Colonic mucosa (tissue), 4 donors: ENCODE data around the gene ACSS1. TPM values are rescaled to one million over a fixed set of nuclear protein-coding genes. Genes with fewer than 3 reads are reported as not detected.
A peak's percentile ranks its signal among the peaks of the same experiment; 100 is the strongest.

ENCODE experiments used
- DNase-seq: peaks from one replicate; pipeline ENCODE4 v3.0.0-alpha.2; 2020
- H3K27ac ChIP-seq: fragments of 200-600 bp; one replicate; pipeline ENCODE4 v1.8.0; 2021
- H3K27me3 ChIP-seq: fragments of 200-600 bp; one replicate; pipeline ENCODE4 v1.8.0; 2021
- H3K36me3 ChIP-seq: fragments of 200-600 bp; one replicate; pipeline ENCODE4 v1.8.0; 2021
- H3K4me1 ChIP-seq: fragments of 200-600 bp; one replicate; pipeline ENCODE4 v1.8.0; 2021; ENCODE audit warnings: mild to moderate bottlenecking
- H3K4me3 ChIP-seq: fragments of 200-600 bp; one replicate; pipeline ENCODE4 v1.8.0; 2021
- H3K9ac ChIP-seq, 2 donors: one replicate each; pipeline ENCODE4 v1.7.0; 2013; ENCODE audit warnings: control low read depth in 2 of 2, low read depth in 2 of 2, low read length in 2 of 2
- H3K9me3 ChIP-seq: fragments of 200-600 bp; one replicate; pipeline ENCODE4 v1.8.0; 2021
- intact Hi-C: fragments of 100-400 bp; cut with DNase I; formaldehyde crosslinking; loops from one replicate; pipeline ENCODE4 v1.14.1; 2022
- total RNA-seq, 2 donors: library from RNA; stranded (reverse); fragmentation: NEBNext Ultra II Directional in 1 of 2; extraction: Animal tissue kit (Norgen Biotek cat#: 25700) in 1 of 2; gene quantifications; one replicate each; pipeline ENCODE4 v1.2.1, GENCODE V29; 2021
- TF ChIP-seq, protein P1 (sequence below): fragments of 200-600 bp; IDR thresholded peaks from one replicate; pipeline ENCODE4 v1.8.0; 2022; ENCODE audit warnings: antibody characterized with exemption, mild to moderate bottlenecking
- donor health status: healthy.
- donor health status: DM: no; HTN: no; CAD: no.
- donor health status: DM: no; HTN: no; CAD: no.

ACSS1 gene
- total RNA-seq, 2 donors from 2014 or later = 29.0 to 32.0 TPM

DNA sequence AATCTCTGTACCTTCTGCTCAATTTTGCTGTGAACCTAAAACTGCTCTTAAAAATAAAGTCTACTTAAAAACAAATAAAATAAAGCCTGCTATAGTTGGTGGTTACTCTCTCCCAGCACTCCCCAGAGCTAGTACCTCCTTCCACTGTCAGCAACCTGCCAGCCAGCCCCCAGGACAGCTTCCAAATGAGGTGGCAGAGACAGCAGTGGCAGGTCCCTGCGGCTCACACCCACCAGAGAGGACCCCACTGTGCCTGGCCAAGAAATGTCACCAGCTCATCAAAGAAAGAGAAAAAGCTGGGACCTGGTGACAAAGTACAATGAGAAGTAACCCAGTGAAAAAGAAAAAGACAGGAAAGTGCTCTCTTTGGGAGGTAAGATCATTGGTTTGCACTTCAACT lies 80.6 kb downstream of the ACSS1 start:
- no peaks in the 10 kb centered on the region for H3K36me3 ChIP-seq
- H3K4me3 ChIP-seq = no peak overlapping the region
- no peak overlapping the region for H3K27ac ChIP-seq
- no peaks in the 10 kb centered on the region for H3K4me1 ChIP-seq
- no peaks in the 10 kb centered on the region for H3K9me3 ChIP-seq
- TF ChIP-seq, protein P1, sequence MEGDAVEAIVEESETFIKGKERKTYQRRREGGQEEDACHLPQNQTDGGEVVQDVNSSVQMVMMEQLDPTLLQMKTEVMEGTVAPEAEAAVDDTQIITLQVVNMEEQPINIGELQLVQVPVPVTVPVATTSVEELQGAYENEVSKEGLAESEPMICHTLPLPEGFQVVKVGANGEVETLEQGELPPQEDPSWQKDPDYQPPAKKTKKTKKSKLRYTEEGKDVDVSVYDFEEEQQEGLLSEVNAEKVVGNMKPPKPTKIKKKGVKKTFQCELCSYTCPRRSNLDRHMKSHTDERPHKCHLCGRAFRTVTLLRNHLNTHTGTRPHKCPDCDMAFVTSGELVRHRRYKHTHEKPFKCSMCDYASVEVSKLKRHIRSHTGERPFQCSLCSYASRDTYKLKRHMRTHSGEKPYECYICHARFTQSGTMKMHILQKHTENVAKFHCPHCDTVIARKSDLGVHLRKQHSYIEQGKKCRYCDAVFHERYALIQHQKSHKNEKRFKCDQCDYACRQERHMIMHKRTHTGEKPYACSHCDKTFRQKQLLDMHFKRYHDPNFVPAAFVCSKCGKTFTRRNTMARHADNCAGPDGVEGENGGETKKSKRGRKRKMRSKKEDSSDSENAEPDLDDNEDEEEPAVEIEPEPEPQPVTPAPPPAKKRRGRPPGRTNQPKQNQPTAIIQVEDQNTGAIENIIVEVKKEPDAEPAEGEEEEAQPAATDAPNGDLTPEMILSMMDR = no peak
- H3K27me3 ChIP-seq = no peaks in the 10 kb centered on the region
- no peak for DNase-seq
- no peak overlapping the region for H3K9ac ChIP-seq
- intact Hi-C loops = no loop called here

DNA sequence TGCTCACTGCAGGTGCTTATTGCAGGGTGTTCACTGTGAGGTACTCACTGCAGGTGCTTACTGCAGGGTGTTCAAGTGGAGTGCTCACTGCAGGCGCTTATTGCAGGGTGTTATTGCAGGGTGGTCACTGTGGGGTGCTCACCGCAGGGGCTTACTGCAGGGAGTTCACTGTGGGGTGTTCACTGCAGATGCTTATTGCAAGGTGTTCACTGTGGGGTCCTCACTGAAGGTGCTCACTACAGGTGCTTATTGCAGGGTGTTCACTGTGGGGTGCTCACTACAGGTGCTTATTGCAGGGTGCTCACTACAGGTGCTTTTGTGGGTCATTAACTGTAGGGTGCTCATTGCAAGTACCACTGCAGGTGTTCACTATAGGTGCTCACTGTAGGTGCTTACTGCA lies 85.6 kb downstream of the ACSS1 start:
- Histone ChIP-seq H3K4me3 (no peak overlapping the region), H3K9ac (no peak overlapping the region), H3K27me3 (no peaks in the 10 kb centered on the region), H3K9me3 (no peaks in the 10 kb centered on the region), H3K36me3 (no peaks in the 10 kb centered on the region), H3K4me1 (no peaks in the 10 kb centered on the region), H3K27ac (no peak overlapping the region)
- peak; percentile 10 for DNase-seq
- TF ChIP-seq, protein P1 = no peak
- intact Hi-C loops = no loop called here

DNA sequence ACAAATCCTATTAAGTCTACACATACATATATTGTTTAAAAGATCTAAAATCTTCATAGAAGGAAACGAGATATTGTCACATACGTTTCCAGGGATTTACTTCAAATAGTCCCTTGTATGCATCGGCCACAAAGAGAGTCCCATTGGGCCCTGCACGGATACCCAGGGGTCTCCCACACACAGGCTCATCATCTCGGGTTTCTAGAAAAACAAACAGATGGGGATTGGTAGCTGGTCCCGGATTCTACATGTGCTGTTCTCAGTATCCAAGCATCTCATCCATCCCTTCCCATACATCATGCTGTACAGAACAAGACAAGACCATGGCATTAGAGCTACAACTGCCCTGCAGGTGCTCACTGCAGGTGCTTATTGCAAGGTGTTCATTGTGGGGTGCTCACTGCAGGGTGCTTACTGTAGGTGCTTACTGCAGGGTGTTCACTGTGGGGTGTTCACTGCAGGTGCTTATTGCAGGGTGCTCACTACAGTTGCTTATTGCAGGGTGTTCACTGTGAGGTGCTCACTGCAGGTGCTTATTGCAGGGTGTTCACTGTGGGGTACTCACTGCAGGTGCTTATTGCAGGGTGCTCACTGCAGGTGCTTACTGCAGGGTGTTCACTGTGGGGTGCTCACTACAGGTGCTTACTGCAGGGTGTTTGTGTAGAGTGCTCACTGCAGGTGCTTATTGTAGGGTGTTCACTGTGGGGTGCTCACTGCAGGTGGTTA lies 86.4 kb downstream of the ACSS1 start:
- no peaks in the 10 kb centered on the region for H3K36me3 ChIP-seq
- no peaks in the 10 kb centered on the region for H3K9me3 ChIP-seq
- H3K4me3 ChIP-seq = no peak overlapping the region
- intact Hi-C loops = no loop called here
- no peak overlapping the region for H3K27ac ChIP-seq
- no peak for DNase-seq
- TF ChIP-seq, protein P1 = no peak
- no peaks in the 10 kb centered on the region for H3K4me1 ChIP-seq
- no peaks in the 10 kb centered on the region for H3K27me3 ChIP-seq
- H3K9ac ChIP-seq = no peak overlapping the region

DNA sequence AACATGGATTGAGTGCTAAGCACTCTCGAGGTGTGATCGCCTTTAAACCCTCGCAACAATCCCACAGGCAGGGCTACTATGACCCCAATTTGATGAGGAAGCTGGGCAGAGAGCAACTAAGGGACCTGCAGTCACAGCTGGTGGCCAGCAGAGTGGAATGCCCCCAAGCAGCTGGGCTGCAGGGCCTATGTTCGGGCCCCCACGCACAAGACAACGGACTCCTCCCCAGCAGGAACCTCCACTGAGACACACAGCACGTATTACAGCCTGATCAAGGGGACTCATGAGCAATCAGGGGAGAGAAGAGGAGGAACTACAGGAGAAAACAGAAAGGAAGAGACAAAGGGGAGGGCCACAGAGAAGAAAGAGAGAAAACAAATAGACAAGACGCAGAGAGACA lies 87.2 kb downstream of the ACSS1 start:
- H3K4me1 ChIP-seq = no peaks in the 10 kb centered on the region
- H3K27me3 ChIP-seq = no peaks in the 10 kb centered on the region
- no peak overlapping the region for H3K27ac ChIP-seq
- no peaks in the 10 kb centered on the region for H3K9me3 ChIP-seq
- no peak overlapping the region for H3K4me3 ChIP-seq
- H3K9ac ChIP-seq = no peak overlapping the region
- intact Hi-C loops = no loop called here
- no peak for DNase-seq
- TF ChIP-seq, protein P1 = no peak
- H3K36me3 ChIP-seq = no peaks in the 10 kb centered on the region

DNA sequence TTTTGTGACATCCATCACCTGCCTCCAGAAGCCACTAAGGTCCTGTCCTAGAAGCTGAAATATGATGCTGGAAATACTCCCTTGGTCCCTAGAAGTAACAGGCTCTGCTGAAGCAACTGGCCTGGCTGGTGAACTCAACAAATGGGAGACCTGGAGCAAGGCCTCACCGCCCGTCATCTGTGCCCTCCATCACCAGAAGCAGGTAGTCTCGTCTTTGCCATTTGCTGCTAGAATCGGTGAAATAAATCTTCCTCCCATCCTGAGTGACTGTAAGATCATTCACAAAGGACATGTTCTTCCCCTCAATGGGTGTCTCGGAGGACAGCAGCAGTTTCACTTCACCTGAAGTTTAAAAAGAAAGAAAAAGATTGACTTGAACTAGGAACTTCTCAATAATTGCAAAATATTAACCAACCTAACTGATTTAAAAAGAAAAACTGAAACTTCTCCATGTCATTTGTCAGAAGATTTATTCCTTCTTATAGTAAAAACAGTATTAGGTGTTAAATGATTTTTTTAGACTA lies 87.8 kb downstream of the ACSS1 start:
- TF ChIP-seq, protein P1 = no peak
- no peak for DNase-seq
- H3K9me3 ChIP-seq = no peaks in the 10 kb centered on the region
- no peak overlapping the region for H3K9ac ChIP-seq
- no peaks in the 10 kb centered on the region for H3K4me1 ChIP-seq
- no peak overlapping the region for H3K27ac ChIP-seq
- H3K36me3 ChIP-seq = no peaks in the 10 kb centered on the region
- H3K4me3 ChIP-seq = no peak overlapping the region
- H3K27me3 ChIP-seq = no peaks in the 10 kb centered on the region
- intact Hi-C loops = no loop called here
